Eye (tissue), 1 donor: ENCODE data around the gene GPNMB.

Experiments
- DNase-seq: peaks from one replicate; pipeline ENCODE4 v3.0.0-alpha.2; 2015

Gene GPNMB

GRCh38 chr7:23232966-23233365 is 13.6 kb upstream of the GPNMB start:
- no peak for DNase-seq

DNA sequence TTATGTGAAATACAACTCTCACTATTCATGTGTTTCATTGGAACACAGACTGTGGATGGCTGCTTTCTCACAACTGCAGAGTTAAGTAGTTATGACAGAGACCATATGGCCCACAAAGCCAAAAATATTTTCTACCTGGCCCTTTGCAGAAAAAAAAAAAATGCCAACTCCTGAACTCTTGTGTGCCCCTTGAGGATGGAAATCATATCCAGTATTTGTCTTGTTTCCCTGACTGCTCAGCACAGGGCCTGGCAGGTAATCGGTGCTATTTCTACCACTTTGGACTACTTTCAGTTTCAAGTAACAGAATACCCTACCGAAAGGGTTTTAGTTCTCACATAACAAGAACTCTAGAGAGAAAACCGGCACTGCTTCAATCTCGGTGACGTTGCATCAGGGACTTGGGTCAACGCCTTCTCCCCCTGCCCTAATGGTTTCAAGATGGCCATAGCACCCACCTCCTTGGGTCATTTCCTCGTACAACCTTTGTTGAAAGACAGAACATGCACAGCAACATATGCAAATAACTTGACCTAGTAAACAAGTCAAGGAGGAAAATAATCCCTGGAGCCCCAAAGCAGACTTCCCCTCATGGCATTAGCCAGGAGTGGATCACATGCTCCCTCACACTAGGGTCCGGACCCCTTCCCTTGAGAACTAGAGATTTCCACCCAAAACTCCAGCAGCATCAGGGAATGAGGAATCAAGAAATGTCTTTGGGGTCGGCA is 11.8 kb upstream of the GPNMB start:
- DNase-seq = no peak

- DNase-seq = peak; percentile 27
These were observed 10.8 kb upstream of the GPNMB start for GRCh38 chr7:23235813-23236221.

DNA sequence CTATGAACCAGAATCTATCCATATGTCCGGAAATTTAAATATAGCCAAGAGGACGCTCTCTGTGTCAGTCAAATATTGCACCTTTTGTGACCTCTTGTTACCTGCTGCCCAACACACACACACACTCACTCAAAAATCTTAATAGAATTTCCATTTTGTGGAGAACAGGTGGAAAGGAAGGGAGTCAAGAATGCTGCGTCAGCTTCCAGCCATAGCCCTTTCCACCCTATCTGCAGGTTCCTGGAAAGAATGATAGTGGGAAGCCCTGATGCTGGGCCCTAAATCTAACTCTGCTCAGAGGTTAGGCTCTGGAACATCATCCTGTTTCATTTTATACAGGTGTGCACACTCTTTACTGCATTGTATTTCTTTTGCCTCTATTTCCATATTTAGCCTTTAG is 9.6 kb upstream of the GPNMB start:
- DNase-seq = no peak

DNA sequence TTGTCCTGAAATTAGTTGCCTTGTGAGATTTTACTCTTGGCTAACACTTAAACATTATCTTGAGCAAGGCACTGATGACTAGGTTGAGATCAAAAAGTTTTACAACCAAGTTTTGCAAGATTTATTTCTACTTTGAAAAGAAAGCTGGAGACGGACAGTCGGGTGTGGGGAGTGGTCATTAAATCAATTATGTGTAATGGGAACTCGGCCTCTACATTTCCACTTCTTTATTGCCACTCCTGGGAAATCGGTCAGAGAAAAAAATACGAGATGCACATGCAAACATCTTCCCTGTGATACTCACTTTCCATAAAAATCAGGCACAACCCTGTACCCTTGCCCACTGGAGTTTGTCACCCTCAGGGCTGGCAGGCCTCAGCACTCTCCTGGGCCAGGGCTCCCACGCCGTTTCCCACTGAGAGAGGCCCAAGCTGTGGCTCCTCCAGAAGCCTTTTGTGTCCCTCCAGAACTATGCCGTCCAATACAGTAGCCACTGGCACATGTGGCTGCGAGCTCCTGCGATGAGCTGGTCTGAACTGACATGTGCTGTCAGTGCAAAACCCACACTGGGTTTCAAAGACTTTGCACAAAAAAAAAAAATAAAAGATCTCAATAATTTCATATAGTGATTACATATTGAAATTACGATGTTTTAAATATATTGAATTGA is 7.5 kb upstream of the GPNMB start:
- no peak for DNase-seq

GRCh38 chr7:23239698-23240097 is 6.9 kb upstream of the GPNMB start:
- no peak for DNase-seq

GRCh38 chr7:23242321-23242720 is 4.3 kb upstream of the GPNMB start:
- no peak for DNase-seq

DNA sequence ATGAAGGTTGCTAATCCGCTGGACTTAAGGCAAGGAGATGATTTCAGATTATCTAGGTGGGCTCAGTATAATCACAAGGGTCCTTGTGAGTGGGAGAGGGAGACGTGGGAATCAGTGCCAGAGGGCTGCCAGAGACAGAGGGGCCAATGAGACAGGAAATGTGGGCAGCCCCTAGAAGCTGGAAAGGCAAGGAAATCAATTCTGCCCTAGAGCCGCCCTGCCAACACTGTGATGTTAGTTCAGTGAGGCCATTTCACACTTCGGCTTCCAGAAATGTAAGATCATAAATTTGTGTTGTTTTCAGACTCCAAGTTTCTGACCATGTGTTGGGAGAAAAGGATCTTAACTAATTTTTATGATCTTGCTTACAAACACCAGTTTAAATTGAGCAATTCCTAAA is 3.6 kb upstream of the GPNMB start:
- DNase-seq = no peak

GRCh38 chr7:23247046-23247602 is 549 bp downstream of the GPNMB start:
- no peak for DNase-seq

DNA sequence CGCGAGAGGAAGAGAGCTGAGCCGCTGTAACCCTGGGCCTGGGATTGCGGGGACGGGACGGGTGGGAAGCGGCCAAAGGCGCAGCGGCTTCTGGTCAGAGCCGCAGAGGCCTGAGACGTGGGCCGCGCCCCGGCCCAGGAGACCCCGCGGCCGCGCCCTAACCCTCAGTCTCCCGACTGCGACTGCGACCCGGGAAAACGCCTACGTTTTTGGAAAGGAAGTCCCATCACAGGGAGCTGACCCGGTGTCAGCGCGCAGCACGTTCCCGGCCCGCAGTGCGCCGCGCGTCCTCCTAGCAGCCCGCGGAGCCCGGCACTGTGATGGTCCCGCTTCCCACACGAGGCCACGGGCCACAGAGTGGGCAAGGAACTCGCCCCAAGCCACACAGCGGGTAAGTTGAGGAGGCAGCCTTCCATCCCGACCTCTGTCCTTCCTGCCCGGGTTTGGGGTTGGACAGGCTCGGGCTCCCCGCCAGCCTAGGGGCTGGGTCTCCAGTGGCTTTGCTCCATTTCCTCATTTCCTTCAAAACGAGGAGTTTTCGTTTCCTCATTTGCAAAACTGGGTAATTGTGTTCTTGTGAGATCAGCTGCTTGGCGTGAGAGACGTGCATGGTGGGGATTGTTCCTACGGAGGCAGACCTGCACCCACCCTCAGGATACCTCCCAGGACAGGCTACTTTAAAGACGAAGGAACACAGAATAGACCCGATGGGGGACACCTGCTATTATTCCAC is 1.2 kb downstream of the GPNMB start:
- DNase-seq = peak; percentile 46

DNA sequence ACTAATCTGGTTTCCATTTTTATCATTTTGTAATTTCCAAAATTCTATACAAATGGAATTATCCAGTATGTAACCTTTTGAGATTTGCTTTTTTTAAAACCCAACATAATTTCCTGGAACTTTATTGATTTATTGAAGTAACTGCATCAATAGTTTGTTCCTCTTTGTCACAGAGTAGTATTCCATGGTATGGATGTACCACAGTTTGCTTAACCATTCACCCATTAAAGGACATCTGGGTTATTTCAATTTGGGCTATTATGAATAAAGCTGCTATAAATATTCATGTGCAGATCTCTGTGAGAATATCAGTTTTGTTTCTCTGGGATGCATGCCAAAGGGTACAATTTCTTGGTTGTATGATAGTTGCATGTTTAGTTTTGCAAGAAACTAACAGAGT is 2.9 kb downstream of the GPNMB start:
- no peak for DNase-seq

- DNase-seq = no peak
These were observed 7.6 kb downstream of the GPNMB start for GRCh38 chr7:23254051-23254681.

GRCh38 chr7:23256731-23257130 is 10.2 kb downstream of the GPNMB start:
- DNase-seq = no peak

DNA sequence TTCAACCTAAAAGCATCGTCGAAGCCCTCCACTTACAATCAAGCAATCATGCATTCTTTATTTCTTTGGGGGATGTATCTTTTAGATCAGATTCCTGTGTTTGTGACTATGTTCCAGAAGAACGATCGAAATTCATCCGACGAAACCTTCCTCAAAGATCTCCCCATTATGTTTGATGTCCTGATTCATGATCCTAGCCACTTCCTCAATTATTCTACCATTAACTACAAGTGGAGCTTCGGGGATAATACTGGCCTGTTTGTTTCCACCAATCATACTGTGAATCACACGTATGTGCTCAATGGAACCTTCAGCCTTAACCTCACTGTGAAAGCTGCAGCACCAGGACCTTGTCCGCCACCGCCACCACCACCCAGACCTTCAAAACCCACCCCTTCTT is 13.8 kb downstream of the GPNMB start:
- no peak for DNase-seq

DNA sequence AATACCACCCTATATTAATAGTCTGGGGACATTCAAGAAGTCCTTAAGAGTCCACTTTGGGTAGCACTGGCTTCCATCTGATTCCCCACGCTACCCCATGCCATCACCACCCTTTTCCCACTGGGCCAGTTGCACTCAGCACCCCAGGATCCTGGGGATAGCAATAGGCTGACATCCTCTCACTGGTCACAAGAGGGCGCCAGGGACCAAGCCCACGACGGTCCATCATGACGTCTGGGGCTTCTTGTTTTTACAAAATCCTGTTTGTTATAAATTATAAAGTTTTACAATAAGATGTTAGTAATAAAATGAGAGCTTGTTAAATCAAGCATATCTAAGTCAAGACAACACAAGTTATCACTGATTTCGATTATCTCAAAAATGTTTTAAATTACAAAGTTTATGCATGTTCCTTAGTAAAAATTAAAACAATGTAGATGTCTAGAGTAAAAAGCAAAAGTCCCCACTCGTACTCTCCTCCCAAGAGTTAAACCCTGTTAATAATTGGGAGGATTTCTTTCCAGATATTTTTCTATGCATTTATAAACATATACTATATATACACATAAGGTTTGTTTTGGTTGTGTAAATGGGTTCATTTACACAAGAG is 15.4 kb downstream of the GPNMB start:
- DNase-seq = peak; percentile 73

DNA sequence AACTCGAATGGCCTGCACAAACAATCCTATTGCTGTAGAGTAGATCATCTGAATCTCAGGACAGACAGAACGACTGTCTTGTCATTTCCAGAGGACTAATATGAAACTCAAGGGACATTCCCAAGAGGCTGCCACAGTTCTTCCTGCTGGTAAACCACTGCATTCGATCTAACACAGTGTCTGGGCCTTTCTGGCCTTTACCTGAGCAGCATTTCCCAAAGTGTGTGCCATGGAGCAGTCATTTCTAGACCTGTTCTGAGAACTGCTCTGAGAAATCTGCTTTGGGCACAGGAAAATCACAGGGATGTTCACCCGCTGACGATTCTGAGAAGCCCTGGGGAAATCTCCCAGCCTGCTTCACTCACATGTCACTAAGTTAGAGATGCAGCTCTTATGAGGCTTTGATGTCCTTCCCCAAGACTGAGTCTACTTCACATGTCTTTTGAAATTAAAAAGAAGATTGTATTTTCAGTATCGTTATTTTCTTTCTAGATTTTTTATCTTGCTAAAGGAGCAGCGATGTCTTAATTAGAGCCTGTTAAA is 18.4 kb downstream of the GPNMB start:
- DNase-seq = no peak

DNA sequence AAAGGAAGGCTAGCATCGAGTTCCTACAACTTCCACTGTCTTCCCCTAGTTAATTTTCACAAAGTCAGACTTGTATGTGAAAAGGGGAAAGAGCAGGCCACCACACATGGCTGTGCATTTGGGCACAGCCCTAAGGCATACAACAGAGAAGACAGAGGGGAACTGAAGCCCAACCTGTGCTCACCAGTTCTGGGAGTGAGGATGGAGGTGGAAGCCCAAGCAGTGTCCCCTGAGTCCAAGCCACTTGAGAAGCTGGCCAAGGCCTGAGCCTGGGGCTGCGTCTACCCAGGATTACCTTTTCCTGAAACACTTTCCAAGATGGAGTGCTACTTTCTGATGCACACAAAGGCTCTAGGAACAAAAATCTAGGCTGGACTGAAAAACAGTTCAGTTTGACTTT is 20.3 kb downstream of the GPNMB start:
- no peak for DNase-seq

GRCh38 chr7:23267357-23267756 is 20.8 kb downstream of the GPNMB start:
- DNase-seq = no peak

DNA sequence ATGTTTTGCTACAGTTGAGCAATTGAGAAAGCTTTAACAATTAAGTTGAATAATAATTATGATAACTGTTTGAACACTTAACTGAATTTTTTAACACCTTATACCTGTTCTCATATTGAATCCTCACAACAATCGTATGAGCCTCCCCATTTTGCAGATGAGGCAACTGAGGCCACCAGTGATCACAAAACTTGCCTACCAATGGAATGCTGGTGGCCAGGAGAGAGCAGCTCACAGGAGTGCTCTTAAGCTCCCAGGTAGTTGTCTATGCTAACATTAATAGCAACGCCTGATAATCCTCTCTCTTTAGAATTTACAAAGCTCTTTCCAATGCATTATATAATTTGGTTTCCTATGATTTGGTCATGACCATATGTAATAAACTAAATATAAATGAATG is 21.6 kb downstream of the GPNMB start:
- no peak for DNase-seq

GRCh38 chr7:23268746-23269145 is 22.2 kb downstream of the GPNMB start:
- no peak for DNase-seq

GRCh38 chr7:23272275-23272674 is 25.7 kb downstream of the GPNMB start:
- no peak for DNase-seq

DNA sequence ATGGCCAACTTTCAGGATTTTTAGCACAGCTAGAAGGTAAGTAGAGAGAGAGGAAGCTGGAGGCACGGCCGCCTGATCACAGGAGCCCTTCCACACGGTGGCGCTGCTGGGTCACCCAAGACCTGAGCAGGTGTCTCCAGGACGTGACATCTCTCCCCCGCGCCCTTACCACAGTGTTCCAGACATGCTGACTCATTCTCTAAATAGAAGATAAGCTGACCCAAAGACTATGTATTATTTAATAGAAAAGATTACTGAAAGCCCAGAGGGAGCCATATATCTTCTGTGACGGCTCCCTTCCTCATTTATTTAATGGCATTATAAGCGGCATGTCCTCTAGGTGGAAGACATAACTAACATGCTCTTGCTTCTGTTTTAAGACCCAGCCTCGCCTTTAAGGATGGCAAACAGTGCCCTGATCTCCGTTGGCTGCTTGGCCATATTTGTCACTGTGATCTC is 26.6 kb downstream of the GPNMB start:
- DNase-seq = peak; percentile 80
